ENCODE measurements around the gene HES7.

Gene HES7

DNA sequence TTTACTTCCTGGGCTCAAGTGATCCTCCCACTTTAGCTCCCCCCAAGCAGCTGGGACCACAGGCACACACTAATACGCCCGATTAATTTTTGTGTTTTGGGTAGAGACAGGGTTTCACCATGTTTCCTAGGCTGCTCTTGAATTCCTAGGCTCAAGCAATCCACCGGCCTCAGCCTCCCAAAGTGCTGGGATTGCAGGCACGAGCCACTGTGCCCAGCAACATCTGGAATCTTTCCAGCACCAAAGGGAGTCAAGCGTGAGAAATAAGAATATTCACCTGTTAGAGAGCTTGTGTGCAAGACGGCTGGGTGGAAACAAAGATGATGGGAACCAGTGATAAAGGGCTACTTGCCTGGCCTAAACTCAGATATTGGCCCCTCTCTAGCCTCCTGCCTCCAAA, 22.2 kb downstream of the HES7 start:
- no peaks in the 10 kb centered on the region for H3K9me3 ChIP-seq (replicated peaks; ENCODE audit: low read length)
- H3K4me1 ChIP-seq (ENCODE audit: control insufficient read depth, insufficient read depth, low read length), result peaks cover 6% of the 10 kb centered on the region
- no peaks in the 10 kb centered on the region for H3K36me3 ChIP-seq (ENCODE audit: insufficient read depth, low read length)
- no peak overlapping the region for H3K9ac ChIP-seq (ENCODE audit: low read depth, low read length)
- H3K4me3 ChIP-seq (ENCODE audit: low read length), result no peak overlapping the region
- H3K27me3 ChIP-seq (ENCODE audit: control insufficient read depth, insufficient read depth, low read length), result peaks cover 12% of the 10 kb centered on the region
- no peak overlapping the region for H3K4me2 ChIP-seq (ENCODE audit: low read length)

DNA sequence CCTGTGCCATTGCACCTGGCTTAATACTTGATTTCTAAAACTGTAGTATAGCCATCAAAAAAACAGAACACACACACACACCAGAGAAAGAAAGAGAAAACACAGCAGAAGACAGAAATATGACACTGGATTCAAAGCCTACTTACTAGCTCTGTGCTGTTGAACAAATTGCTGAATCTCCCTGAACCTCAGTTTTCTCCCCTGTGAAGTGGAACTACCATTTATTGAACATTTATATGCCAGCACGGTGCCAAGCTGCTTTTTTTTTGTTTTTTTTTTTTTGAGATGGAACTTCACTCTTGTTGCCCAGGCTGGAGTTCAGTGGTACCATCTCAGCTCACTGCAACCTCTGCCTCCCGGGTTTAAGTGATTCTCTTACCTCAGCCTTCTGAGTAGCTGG, 23.1 kb downstream of the HES7 start:
- Histone ChIP-seq H3K9ac (ENCODE audit: low read depth, low read length) (no peak overlapping the region), H3K9me3 (replicated peaks; ENCODE audit: low read length) (no peaks in the 10 kb centered on the region), H3K4me2 (ENCODE audit: low read length) (no peak overlapping the region), H3K4me3 (ENCODE audit: low read length) (no peak overlapping the region), H3K4me1 (ENCODE audit: control insufficient read depth, insufficient read depth, low read length) (peaks cover 4% of the 10 kb centered on the region), H3K27me3 (ENCODE audit: control insufficient read depth, insufficient read depth, low read length) (peaks cover 18% of the 10 kb centered on the region), H3K36me3 (ENCODE audit: insufficient read depth, low read length) (no peaks in the 10 kb centered on the region)

DNA sequence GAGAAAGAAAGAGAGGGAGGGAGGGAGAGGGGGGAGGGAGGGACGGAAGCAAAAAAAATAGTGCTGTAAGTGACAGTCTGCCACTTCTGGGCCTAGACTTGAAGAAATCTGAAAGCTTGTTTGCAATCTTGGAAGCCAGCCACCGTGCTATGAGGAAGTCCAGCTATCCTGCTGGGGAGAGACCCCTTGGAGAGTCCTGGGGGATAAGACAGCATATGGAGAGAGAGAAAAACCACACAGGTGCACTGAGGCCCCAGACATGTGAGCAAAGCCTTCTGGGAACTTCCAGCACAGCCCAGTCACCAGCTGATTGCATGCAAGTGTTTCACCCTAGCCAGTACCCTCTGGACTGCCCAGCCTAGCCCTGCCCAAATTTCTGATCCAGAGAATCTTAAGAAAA, 23.8 kb downstream of the HES7 start:
- Histone ChIP-seq H3K9me3 (replicated peaks; ENCODE audit: low read length) (no peaks in the 10 kb centered on the region), H3K36me3 (ENCODE audit: insufficient read depth, low read length) (no peaks in the 10 kb centered on the region), H3K4me2 (ENCODE audit: low read length) (no peak overlapping the region), H3K4me1 (ENCODE audit: control insufficient read depth, insufficient read depth, low read length) (peaks cover 4% of the 10 kb centered on the region), H3K27me3 (ENCODE audit: control insufficient read depth, insufficient read depth, low read length) (peaks cover 22% of the 10 kb centered on the region), H3K9ac (ENCODE audit: low read depth, low read length) (no peak overlapping the region), H3K4me3 (ENCODE audit: low read length) (no peak overlapping the region)

DNA sequence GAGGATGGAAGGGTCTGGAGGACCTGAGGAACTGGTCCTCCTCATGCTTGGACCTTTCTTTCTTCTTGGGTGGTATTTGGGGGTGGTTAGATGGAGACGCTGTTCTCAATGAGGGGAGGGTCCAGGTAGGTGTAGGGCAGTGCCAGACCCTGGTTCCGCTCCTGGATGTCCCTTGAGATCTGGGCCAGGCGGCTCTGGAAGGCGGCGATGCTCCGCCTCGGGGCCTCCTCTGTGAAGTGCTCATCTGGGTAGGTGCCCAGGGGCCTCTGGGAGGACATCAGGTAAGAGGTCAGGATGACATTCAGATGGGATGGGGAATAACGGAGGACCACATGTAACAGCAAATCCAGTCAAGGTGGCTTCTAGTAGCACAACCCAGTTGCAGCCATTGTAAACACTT, 27.4 kb downstream of the HES7 start:
- Histone ChIP-seq H3K9ac (ENCODE audit: low read depth, low read length) (no peak overlapping the region), H3K27me3 (ENCODE audit: control insufficient read depth, insufficient read depth, low read length) (peaks cover 35% of the 10 kb centered on the region), H3K9me3 (replicated peaks; ENCODE audit: low read length) (no peaks in the 10 kb centered on the region)

DNA sequence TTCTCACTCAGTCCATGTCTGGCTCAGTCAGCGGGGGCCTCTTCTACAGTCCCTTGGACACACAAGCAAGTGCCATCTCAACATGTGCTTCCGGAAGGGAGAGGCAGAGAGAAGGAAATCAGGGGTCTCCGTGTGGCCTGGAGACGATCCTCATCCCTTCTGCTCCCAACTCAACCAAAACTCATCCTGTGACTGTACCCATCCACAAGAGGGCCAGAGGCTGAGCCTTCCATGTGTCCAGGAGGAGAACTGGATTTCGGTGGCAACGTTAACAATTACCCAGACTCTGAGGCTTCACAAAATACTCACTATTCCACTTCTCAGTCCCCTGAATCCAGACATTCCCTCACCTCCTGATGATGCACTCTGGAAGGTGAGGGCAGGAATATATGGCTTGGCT, 28.5 kb downstream of the HES7 start:
- Histone ChIP-seq H3K36me3 (ENCODE audit: insufficient read depth, low read length) (no peaks in the 10 kb centered on the region), H3K4me2 (ENCODE audit: low read length) (no peak overlapping the region), H3K27me3 (ENCODE audit: control insufficient read depth, insufficient read depth, low read length) (peaks cover 47% of the 10 kb centered on the region), H3K4me3 (ENCODE audit: low read length) (no peak overlapping the region), H3K4me1 (ENCODE audit: control insufficient read depth, insufficient read depth, low read length) (no peaks in the 10 kb centered on the region), H3K9me3 (replicated peaks; ENCODE audit: low read length) (no peaks in the 10 kb centered on the region), H3K9ac (ENCODE audit: low read depth, low read length) (no peak overlapping the region)

More for the DNA sequence above, 27.4 kb downstream of the HES7 start:
- H3K4me1 ChIP-seq (ENCODE audit: control insufficient read depth, insufficient read depth, low read length), result no peaks in the 10 kb centered on the region
- no peak overlapping the region for H3K4me2 ChIP-seq (ENCODE audit: low read length)
- H3K36me3 ChIP-seq (ENCODE audit: insufficient read depth, low read length), result no peaks in the 10 kb centered on the region
- no peak overlapping the region for H3K4me3 ChIP-seq (ENCODE audit: low read length)

DNA sequence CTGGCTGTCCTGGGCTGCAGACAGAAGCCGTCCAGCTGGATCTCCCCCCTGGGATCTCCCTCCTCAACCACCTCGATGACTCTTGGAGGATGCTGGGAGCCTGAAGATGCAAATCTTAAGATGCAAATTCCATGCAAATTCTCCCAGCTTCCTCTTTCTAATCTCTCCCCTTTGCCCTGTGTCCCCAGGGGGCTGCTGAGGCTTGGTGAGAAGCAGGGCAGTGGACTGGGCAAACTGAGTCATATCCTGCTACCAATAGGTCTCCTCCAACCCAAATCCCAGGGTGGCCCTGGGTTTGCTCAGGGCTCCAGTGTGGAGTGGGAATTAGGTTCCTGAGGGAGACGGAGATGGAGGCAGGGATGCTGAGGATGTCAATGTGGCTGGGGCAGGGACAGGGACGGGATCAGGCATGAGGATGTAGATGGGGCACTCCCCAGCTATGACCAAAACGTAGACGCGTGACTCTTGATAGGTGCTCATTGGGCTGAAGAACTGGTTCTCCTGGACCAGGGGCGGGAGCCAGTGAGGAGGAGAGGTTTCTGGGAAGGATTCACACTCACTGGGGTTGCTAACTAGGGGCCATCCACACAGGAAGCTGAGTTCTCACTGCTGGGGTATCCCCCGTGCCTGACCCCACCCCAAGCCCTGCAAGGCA, 32.7 kb downstream of the HES7 start:
- Histone ChIP-seq H3K9me3 (replicated peaks; ENCODE audit: low read length) (no peaks in the 10 kb centered on the region), H3K36me3 (ENCODE audit: insufficient read depth, low read length) (no peaks in the 10 kb centered on the region), H3K27me3 (ENCODE audit: control insufficient read depth, insufficient read depth, low read length) (peaks cover 77% of the 10 kb centered on the region), H3K4me1 (ENCODE audit: control insufficient read depth, insufficient read depth, low read length) (no peaks in the 10 kb centered on the region), H3K4me2 (ENCODE audit: low read length) (no peak overlapping the region), H3K4me3 (ENCODE audit: low read length) (no peak overlapping the region), H3K9ac (ENCODE audit: low read depth, low read length) (no peak overlapping the region)

DNA sequence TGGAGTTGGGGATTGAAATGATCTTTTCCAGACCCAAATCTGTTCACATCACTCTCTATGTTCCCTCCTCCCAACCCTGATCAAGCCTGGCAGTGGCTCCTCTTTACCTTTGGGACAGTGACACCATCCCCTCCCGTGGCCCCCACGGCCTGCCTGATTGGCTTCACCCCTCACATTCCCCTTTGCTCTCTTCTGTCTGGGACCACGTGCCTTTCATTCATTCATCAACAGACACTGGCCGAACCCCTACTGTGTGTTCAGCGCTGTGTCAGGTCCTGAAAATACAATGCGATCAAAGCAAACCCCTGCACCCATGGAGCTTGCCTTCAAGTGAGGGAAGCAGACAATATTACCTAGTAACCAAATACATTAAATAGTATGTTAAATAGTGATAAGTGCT, 34.2 kb downstream of the HES7 start:
- H3K9me3 ChIP-seq (replicated peaks; ENCODE audit: low read length), result no peaks in the 10 kb centered on the region
- H3K4me1 ChIP-seq (ENCODE audit: control insufficient read depth, insufficient read depth, low read length), result no peaks in the 10 kb centered on the region
- H3K9ac ChIP-seq (ENCODE audit: low read depth, low read length), result no peak overlapping the region
- H3K4me2 ChIP-seq (ENCODE audit: low read length), result no peak overlapping the region
- H3K27me3 ChIP-seq (ENCODE audit: control insufficient read depth, insufficient read depth, low read length), result peaks cover 75% of the 10 kb centered on the region
- H3K4me3 ChIP-seq (ENCODE audit: low read length), result no peak overlapping the region
- no peaks in the 10 kb centered on the region for H3K36me3 ChIP-seq (ENCODE audit: insufficient read depth, low read length)

DNA sequence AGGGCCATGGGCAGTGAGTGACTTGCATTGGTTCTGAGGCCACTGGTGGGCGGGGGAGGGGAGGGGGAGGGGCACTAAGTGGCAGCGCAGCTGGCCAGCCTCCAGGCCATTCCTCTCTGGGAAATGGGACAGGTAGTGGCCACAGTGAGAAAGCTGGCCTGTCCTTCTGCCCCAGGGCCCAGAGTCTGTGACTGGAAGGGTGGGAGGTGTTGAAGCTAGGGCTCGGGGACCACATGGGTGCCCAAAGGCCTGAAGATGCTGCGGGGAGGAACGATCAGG, 36.0 kb downstream of the HES7 start:
- Histone ChIP-seq H3K9me3 (replicated peaks; ENCODE audit: low read length) (no peaks in the 10 kb centered on the region), H3K27me3 (ENCODE audit: control insufficient read depth, insufficient read depth, low read length) (peaks cover 88% of the 10 kb centered on the region), H3K9ac (ENCODE audit: low read depth, low read length) (no peak overlapping the region), H3K4me2 (ENCODE audit: low read length) (no peak overlapping the region), H3K4me3 (ENCODE audit: low read length) (no peak overlapping the region), H3K4me1 (ENCODE audit: control insufficient read depth, insufficient read depth, low read length) (no peaks in the 10 kb centered on the region), H3K36me3 (ENCODE audit: insufficient read depth, low read length) (no peaks in the 10 kb centered on the region)

DNA sequence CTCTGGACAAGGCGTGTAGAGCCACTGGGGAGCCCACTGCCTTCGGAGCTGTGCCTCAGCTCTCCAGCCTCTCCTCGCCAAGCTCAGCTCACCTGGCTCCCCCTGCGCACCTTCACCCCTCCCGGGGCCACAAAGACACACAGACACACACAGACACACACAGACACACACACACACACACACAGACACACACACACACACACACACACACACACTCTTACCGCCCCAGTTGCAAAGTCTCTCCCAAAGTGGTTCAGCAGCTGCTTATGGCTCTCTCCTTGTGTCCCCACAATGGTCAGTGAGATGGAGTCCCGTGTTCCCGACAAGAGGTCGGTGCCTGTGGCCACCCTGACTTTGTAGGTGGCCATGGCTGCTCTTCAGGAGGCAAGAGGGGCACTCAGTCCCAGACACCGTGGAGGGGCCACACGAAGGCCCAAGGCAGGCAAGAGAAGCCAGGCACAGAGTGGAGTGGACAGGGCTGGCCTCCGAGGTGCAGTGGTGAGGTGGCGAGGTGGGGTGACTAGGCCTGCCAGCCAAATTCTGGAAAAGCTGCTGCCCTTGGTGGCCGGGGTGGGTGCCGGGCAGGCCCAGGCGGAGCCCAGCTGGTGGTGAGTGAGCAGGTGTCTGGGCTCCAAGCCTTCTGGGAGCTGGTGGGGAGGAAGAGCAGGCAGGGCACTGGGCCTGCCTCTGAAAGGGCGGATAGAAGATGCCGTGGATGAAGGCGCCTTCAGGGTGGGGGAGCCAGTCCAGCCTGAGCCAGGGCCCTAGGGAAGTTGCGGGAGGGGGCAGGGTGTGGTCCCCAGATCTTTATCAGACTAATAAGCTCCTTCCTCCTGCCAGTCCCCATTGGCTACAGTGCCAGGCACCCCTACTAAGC, 36.6 kb downstream of the HES7 start, which contains the start of gene ALOX12B:
Gene ALOX12B (minus strand): TSS at position 642 of the 877 bp plus-strand sequence. CDS start 274 bp downstream, at position 368.
- Histone ChIP-seq H3K27me3 (ENCODE audit: control insufficient read depth, insufficient read depth, low read length) (peaks cover 87% of the 10 kb centered on the region), H3K4me3 (ENCODE audit: low read length) (no peak within 1 kb of the TSS), H3K36me3 (ENCODE audit: insufficient read depth, low read length) (no peaks in the 10 kb centered on the region), H3K4me1 (ENCODE audit: control insufficient read depth, insufficient read depth, low read length) (no peaks in the 10 kb centered on the region), H3K4me2 (ENCODE audit: low read length) (no peak within 1 kb of the TSS), H3K9me3 (replicated peaks; ENCODE audit: low read length) (no peaks in the 10 kb centered on the region), H3K9ac (ENCODE audit: low read depth, low read length) (no peak within 1 kb of the TSS)

DNA sequence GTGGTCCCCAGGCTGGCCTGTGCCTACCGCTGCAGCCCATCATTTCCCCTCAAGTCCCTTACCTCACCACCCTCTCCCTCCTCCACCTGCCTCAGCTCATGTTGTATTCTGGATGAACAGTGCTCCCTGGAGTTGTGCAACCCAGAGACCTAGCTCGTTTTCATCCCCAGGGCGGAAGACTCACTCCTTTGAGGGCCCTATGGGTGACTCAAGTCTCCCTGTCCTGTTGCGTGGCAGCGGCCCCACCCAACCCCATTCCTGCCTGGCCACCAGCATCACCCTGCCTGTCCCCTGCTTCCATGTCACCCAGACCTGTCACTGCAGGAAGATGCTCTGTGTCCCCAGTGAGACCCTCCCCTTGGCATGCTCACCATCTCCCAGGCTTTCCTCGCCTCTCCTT, 39.7 kb downstream of the HES7 start:
- no peak overlapping the region for H3K9ac ChIP-seq (ENCODE audit: low read depth, low read length)
- peaks cover 10% of the 10 kb centered on the region for H3K4me1 ChIP-seq (ENCODE audit: control insufficient read depth, insufficient read depth, low read length)
- no peak overlapping the region for H3K4me3 ChIP-seq (ENCODE audit: low read length)
- no peaks in the 10 kb centered on the region for H3K9me3 ChIP-seq (replicated peaks; ENCODE audit: low read length)
- no peak overlapping the region for H3K4me2 ChIP-seq (ENCODE audit: low read length)
- no peaks in the 10 kb centered on the region for H3K36me3 ChIP-seq (ENCODE audit: insufficient read depth, low read length)
- peaks cover 83% of the 10 kb centered on the region for H3K27me3 ChIP-seq (ENCODE audit: control insufficient read depth, insufficient read depth, low read length)

DNA sequence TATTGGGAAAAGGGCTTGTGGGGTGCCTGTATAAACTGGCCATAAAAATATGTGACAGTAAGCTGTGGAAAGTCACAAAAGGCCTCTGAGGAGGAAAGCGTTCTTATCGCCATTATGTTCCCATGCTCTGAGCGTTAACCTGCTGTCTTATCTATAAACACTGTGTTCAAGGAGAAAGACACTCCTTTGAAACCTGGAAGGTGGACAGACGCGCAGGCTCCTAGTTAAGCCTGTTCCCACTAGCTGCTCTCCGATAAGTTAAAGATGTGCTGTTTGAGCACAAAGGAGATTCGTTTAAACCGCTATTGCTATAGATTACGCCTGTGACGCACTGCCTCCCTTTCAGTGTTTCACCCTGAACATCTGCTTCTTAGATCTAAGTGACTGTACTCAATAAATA, 41.6 kb downstream of the HES7 start:
- H3K4me1 ChIP-seq (ENCODE audit: control insufficient read depth, insufficient read depth, low read length), result peaks cover 10% of the 10 kb centered on the region
- H3K36me3 ChIP-seq (ENCODE audit: insufficient read depth, low read length), result no peaks in the 10 kb centered on the region
- no peak overlapping the region for H3K4me2 ChIP-seq (ENCODE audit: low read length)
- H3K9ac ChIP-seq (ENCODE audit: low read depth, low read length), result no peak overlapping the region
- H3K9me3 ChIP-seq (replicated peaks; ENCODE audit: low read length), result no peaks in the 10 kb centered on the region
- H3K4me3 ChIP-seq (ENCODE audit: low read length), result no peak overlapping the region
- H3K27me3 ChIP-seq (ENCODE audit: control insufficient read depth, insufficient read depth, low read length), result peaks cover 75% of the 10 kb centered on the region

DNA sequence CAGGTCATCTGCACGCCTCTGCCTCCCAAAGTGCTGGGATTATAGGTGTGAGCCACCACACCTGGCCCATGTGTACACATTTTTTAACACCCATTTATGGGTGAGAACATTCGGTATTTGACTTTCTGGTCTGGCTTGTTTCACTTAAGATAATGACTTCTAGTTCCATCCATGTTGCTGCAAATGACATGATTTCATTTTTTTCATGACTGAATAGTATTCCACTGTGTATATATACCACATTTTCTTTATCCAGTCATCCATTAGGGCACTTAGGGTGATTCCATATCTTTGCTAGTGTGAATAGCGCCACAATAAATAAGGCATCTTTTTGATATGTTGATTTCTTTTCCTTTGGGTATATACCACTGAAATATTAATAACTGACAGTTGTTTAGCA, 42.0 kb downstream of the HES7 start:
- no peak overlapping the region for H3K9ac ChIP-seq (ENCODE audit: low read depth, low read length)
- no peaks in the 10 kb centered on the region for H3K9me3 ChIP-seq (replicated peaks; ENCODE audit: low read length)
- no peak overlapping the region for H3K4me2 ChIP-seq (ENCODE audit: low read length)
- H3K27me3 ChIP-seq (ENCODE audit: control insufficient read depth, insufficient read depth, low read length), result peaks cover 75% of the 10 kb centered on the region
- no peaks in the 10 kb centered on the region for H3K36me3 ChIP-seq (ENCODE audit: insufficient read depth, low read length)
- H3K4me3 ChIP-seq (ENCODE audit: low read length), result no peak overlapping the region
- H3K4me1 ChIP-seq (ENCODE audit: control insufficient read depth, insufficient read depth, low read length), result peaks cover 10% of the 10 kb centered on the region

All from skeletal muscle satellite cell (primary cell).